HCT116 (cell line): Measurements from ENCODE around the gene MAB21L3.

Source experiments
- CTCF ChIP-seq, 3 experiments: fragments of 200-600 bp in 1 of 3; sonication (generic) in 1 of 3; IDR thresholded peaks in 2 of 3; conservative IDR thresholded peaks in 1 of 3; 2 replicates each; pipeline ENCODE4 v1.5.1; 2012 to 2017; ENCODE audit warnings: low read depth in 2 of 3, low read length in 2 of 3, antibody characterized with exemption in 1 of 3, borderline replicate concordance in 1 of 3, control low read depth in 1 of 3, mild to moderate bottlenecking in 1 of 3, mixed read lengths in 1 of 3, mixed run types in 1 of 3, moderate library complexity in 1 of 3; ENCODE audit not compliant: insufficient read depth in 1 of 3
- POLR2A ChIP-seq: IDR thresholded peaks from 2 replicates; pipeline ENCODE4 v1.7.0; 2011; ENCODE audit warnings: borderline replicate concordance; ENCODE audit not compliant: insufficient read depth, insufficient read length; ENCODE audit errors: extremely low read depth
- TCF7L2 ChIP-seq: IDR thresholded peaks from 2 replicates; pipeline ENCODE4 v1.7.0; 2011; ENCODE audit warnings: borderline replicate concordance, inconsistent platforms; ENCODE audit not compliant: insufficient read depth, insufficient read length; ENCODE audit errors: extremely low read depth
- TF ChIP-seq, protein P1 (sequence below): IDR thresholded peaks from 2 replicates; pipeline ENCODE4 v1.6.1; 2012; ENCODE audit warnings: low read depth

DNA sequence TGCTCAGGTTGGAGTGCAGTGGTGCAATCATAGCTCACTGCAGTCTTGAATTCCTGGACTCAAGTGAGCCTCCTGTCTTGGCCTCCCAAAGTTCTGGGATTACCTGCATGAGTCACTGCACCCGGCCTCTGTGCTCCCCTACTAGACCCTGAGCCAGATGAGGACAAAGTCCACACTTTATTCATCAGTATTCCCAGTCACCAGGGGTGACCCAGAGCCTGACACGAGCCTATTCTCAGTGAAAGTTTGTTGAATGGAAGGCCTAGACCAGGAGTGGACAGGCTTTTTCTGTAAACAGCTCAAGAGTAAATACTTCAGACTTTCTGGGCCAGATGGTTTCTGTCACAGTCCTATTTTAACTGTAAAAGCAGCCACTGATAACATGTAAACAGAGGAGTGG lies 68.2 kb downstream of the MAB21L3 start:
- TF ChIP-seq POLR2A = no peak
- no peak for TF ChIP-seq TCF7L2
- TF ChIP-seq, protein P1, sequence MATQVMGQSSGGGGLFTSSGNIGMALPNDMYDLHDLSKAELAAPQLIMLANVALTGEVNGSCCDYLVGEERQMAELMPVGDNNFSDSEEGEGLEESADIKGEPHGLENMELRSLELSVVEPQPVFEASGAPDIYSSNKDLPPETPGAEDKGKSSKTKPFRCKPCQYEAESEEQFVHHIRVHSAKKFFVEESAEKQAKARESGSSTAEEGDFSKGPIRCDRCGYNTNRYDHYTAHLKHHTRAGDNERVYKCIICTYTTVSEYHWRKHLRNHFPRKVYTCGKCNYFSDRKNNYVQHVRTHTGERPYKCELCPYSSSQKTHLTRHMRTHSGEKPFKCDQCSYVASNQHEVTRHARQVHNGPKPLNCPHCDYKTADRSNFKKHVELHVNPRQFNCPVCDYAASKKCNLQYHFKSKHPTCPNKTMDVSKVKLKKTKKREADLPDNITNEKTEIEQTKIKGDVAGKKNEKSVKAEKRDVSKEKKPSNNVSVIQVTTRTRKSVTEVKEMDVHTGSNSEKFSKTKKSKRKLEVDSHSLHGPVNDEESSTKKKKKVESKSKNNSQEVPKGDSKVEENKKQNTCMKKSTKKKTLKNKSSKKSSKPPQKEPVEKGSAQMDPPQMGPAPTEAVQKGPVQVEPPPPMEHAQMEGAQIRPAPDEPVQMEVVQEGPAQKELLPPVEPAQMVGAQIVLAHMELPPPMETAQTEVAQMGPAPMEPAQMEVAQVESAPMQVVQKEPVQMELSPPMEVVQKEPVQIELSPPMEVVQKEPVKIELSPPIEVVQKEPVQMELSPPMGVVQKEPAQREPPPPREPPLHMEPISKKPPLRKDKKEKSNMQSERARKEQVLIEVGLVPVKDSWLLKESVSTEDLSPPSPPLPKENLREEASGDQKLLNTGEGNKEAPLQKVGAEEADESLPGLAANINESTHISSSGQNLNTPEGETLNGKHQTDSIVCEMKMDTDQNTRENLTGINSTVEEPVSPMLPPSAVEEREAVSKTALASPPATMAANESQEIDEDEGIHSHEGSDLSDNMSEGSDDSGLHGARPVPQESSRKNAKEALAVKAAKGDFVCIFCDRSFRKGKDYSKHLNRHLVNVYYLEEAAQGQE = no peak
- no peak for TF ChIP-seq CTCF (IDR thresholded peaks at IDR 0.05 in 2 of 3, conservative IDR thresholded peaks at IDR 0.05 in 1 of 3; ENCODE audit: borderline replicate concordance in 1 of 3, insufficient read depth in 1 of 3, low read depth in 2 of 3, low read length in 2 of 3)
